Trophoblast cell (in vitro differentiated cells and primary cell): ENCODE results near the gene LCTL.

Experiments used
- DNase-seq, 2 donors: peaks; one replicate each; pipeline ENCODE4 v3.0.0-alpha.2; 2016
- H2AFZ ChIP-seq: 2 replicates; pipeline ENCODE4 v1.6.1; 2013; ENCODE audit warnings: low read length, moderate library complexity, mild to moderate bottlenecking; ENCODE audit not compliant: insufficient read depth, poor library complexity
- H2AK5ac ChIP-seq: 2 replicates; pipeline ENCODE4 v1.6.1; 2013; ENCODE audit warnings: mild to moderate bottlenecking, low read length
- H2BK120ac ChIP-seq: 2 replicates; pipeline ENCODE4 v1.6.1; 2013; ENCODE audit warnings: low read length, mild to moderate bottlenecking, moderate library complexity; ENCODE audit not compliant: insufficient read depth, poor library complexity
- H2BK12ac ChIP-seq: 2 replicates; pipeline ENCODE4 v1.6.1; 2013; ENCODE audit warnings: mild to moderate bottlenecking, low read length, moderate library complexity
- H2BK5ac ChIP-seq: 2 replicates; pipeline ENCODE4 v1.6.1; 2013; ENCODE audit warnings: low read length, low read depth, moderate library complexity, mild to moderate bottlenecking; ENCODE audit not compliant: poor library complexity
- H3K14ac ChIP-seq: 2 replicates; pipeline ENCODE4 v1.6.1; 2013; ENCODE audit warnings: mild to moderate bottlenecking, low read length
- H3K18ac ChIP-seq: 2 replicates; pipeline ENCODE4 v1.6.1; 2013; ENCODE audit warnings: mild to moderate bottlenecking, low read length
- H3K23ac ChIP-seq: 2 replicates; pipeline ENCODE4 v1.6.1; 2013; ENCODE audit warnings: low read length
- H3K27ac ChIP-seq: 2 replicates; pipeline ENCODE4 v1.5.1; 2013; ENCODE audit warnings: low read depth, mild to moderate bottlenecking, inconsistent platforms, low read length, moderate library complexity
- H3K27me3 ChIP-seq: 2 replicates; pipeline ENCODE4 v1.6.1; 2013; ENCODE audit warnings: inconsistent platforms, mild to moderate bottlenecking, low read length, moderate library complexity; ENCODE audit not compliant: insufficient read depth
- H3K36me3 ChIP-seq, 2 experiments: 1 replicate in 1 of 2; 2 replicates in 1 of 2; pipeline ENCODE4 v1.6.1; 2013; ENCODE audit warnings: low read length in 2 of 2, mild to moderate bottlenecking in 2 of 2, moderate library complexity in 1 of 2; ENCODE audit not compliant: insufficient read depth in 2 of 2, control insufficient read depth in 1 of 2
- H3K4ac ChIP-seq: 2 replicates; pipeline ENCODE4 v1.6.1; 2013; ENCODE audit warnings: low read depth, mild to moderate bottlenecking, low read length, moderate library complexity
- H3K4me1 ChIP-seq, 2 experiments: 1 replicate in 1 of 2; 2 replicates in 1 of 2; pipeline ENCODE4 v1.6.1; 2013; ENCODE audit warnings: low read length in 2 of 2, mild to moderate bottlenecking in 2 of 2, moderate library complexity in 1 of 2; ENCODE audit not compliant: insufficient read depth in 2 of 2, control insufficient read depth in 1 of 2
- H3K4me2 ChIP-seq: 2 replicates; pipeline ENCODE4 v1.6.1; 2013; ENCODE audit warnings: inconsistent platforms, mild to moderate bottlenecking, low read length, moderate library complexity
- H3K4me3 ChIP-seq: 2 replicates; pipeline ENCODE4 v1.5.1; 2013; ENCODE audit warnings: mild to moderate bottlenecking, low read depth, low read length, inconsistent platforms
- H3K79me1 ChIP-seq: one replicate; pipeline ENCODE4 v1.6.1; 2013; ENCODE audit warnings: low read length
- H3K79me2 ChIP-seq: 2 replicates; pipeline ENCODE4 v1.6.1; 2013; ENCODE audit warnings: low read length, mild to moderate bottlenecking; ENCODE audit not compliant: control insufficient read depth, insufficient read depth, poor library complexity
- H3K9ac ChIP-seq: 2 replicates; pipeline ENCODE4 v1.6.1; 2013; ENCODE audit warnings: mild to moderate bottlenecking, low read length
- H3K9me3 ChIP-seq: 2 replicates; pipeline ENCODE4 v1.6.1; 2013; ENCODE audit warnings: low read depth, mild to moderate bottlenecking, control low read depth, inconsistent platforms, low read length; ENCODE audit not compliant: insufficient read depth
- H4K12ac ChIP-seq: 2 replicates; pipeline ENCODE4 v1.6.1; 2013; ENCODE audit warnings: low read depth, mild to moderate bottlenecking, low read length, moderate library complexity
- H4K8ac ChIP-seq: 2 replicates; pipeline ENCODE4 v1.6.1; 2013; ENCODE audit warnings: low read depth, mild to moderate bottlenecking, low read length, moderate library complexity
- H4K91ac ChIP-seq: one replicate; pipeline ENCODE4 v1.6.1; 2013; ENCODE audit warnings: low read depth, mild to moderate bottlenecking, low read length, moderate library complexity
- WGBS: extraction: QIAGEN DNeasy Blood & Tissue Kit; methylation state at CpG from one replicate; pipeline ENCODE4 v1.1.7; 2013; ENCODE audit warnings: missing lambda C conversion rate; ENCODE audit not compliant: insufficient read length, insufficient coverage; ENCODE audit errors: extremely low coverage; 5-methylcytosine and 5-hydroxymethylcytosine counted together

Gene LCTL

DNA sequence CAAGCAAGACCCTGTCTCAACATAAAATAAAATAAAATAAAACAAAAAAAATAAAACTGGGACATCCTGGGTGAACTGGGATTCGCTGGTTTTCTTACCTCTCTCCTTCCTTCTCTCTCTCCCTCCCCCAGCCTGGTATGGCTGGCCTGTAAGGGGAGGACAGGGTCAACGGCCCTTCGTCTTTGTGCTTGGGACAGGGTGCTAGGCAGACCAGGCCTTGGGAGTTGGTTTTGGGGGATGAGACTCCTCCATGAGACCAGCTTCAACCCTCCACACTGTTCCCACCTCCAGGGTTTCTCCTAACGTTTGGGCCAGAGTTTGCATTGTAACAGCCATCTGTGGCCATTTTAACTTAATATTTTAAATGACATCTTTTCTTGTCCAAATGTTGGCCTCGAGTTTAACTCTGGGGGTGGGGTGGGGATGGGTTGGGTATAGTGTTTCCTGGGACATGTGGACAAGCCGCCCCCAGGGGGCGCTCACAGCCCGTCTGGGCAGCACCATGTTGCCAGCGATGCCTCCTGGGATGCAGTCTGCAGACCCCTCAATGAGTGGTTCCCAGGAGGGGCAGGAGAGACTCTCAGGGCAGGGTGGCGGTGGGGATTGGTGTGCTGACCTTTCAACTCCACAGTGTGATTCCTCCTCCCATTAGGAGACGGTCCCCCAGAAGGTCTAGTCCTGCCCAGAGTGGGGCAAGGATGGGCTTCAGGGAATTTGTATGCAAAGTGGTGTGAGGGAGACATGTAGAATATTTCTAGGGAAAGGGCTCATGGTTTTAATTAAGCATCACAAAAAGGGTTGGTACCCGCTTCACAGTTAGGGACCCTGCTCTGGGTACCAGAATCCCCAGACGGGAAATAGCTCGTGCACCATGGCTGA is 37.7 kb upstream of the LCTL start:
- Histone ChIP-seq H4K91ac (no peak overlapping the region), H3K36me3 (no peaks in the 10 kb centered on the region), H3K9ac (no peak overlapping the region), H3K18ac (no peak overlapping the region), H2AK5ac (peak overlapping the region; percentile 95), H2BK5ac (no peak overlapping the region), H4K8ac (no peak overlapping the region), H3K14ac (no peak overlapping the region), H4K12ac (no peak overlapping the region), H2BK12ac (peak overlapping the region; percentile 86), H3K4me2 (no peak overlapping the region), H3K27ac (no peak overlapping the region), H2BK120ac (peak overlapping the region; percentile 57), H3K23ac (no peak overlapping the region), H3K4ac (no peak overlapping the region), H3K79me1 (no peaks in the 10 kb centered on the region), H3K27me3 (no peaks in the 10 kb centered on the region), H3K79me2 (no peaks in the 10 kb centered on the region), H3K4me3 (no peak overlapping the region), H3K9me3 (no peaks in the 10 kb centered on the region), H2AFZ (no peak overlapping the region), H3K4me1 (no peaks in the 10 kb centered on the region)
- WGBS: no CpG with 5 or more reads among the region's 14 CpGs
- peak; percentile 52 to 75 for DNase-seq

DNA sequence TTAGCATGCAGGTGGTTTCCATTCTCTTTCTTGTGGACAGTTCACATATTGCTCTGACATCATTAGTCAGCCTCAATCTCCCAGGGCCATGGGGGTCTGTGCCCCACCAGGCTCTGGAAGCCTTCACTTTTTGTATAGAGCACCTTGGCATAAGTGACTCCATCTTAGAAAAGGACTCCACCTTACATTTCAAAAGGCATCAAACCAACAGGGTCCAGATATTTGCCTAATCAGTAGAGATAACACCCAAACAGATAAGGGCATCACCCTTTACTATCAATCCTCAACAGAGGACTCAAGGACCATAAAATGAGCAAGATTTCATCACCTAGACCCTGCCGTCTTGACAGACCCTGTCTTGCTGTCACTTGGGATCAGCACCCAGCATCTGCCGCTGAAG is 35.7 kb upstream of the LCTL start:
- Histone ChIP-seq H3K23ac (no peak overlapping the region), H3K9ac (no peak overlapping the region), H4K12ac (no peak overlapping the region), H3K18ac (no peak overlapping the region), H2AK5ac (no peak overlapping the region), H3K4me3 (no peak overlapping the region), H3K4ac (no peak overlapping the region), H4K91ac (no peak overlapping the region), H2BK120ac (no peak overlapping the region), H3K79me1 (no peaks in the 10 kb centered on the region), H2AFZ (no peak overlapping the region), H4K8ac (no peak overlapping the region), H3K27me3 (no peaks in the 10 kb centered on the region), H3K14ac (no peak overlapping the region), H3K9me3 (no peaks in the 10 kb centered on the region), H3K27ac (no peak overlapping the region), H2BK5ac (no peak overlapping the region), H2BK12ac (no peak overlapping the region), H3K79me2 (no peaks in the 10 kb centered on the region), H3K4me2 (no peak overlapping the region), H3K36me3 (no peaks in the 10 kb centered on the region), H3K4me1 (no peaks in the 10 kb centered on the region)
- WGBS: no CpG with 5 or more reads among the region's 2 CpGs
- no peak for DNase-seq

DNA sequence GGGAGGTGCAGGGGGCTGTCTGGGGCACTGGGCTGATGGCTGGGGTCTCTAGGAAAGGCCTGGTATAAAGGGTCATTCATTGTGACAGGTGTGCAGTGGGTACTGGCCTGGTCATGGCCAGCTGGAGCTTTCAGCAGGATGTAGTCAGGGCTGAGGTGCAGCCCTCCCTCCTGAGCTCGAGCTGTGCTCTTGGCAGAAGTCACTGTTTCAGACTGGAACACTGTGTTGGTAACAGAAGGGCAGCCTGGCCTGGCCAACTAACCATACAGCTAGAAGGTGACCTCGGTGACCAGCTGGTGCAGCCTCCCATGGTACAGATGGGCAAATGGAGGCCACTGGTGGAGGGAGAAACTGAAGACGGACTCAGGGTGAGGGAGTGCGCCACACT is 34.4 kb upstream of the LCTL start:
- H2BK12ac ChIP-seq: no peak overlapping the region
- H3K14ac ChIP-seq: no peak overlapping the region
- H3K23ac ChIP-seq: no peak overlapping the region
- no peak overlapping the region for H2AK5ac ChIP-seq
- H3K79me2 ChIP-seq: no peaks in the 10 kb centered on the region
- H3K27me3 ChIP-seq: no peaks in the 10 kb centered on the region
- no peak overlapping the region for H2AFZ ChIP-seq
- no peak overlapping the region for H3K9ac ChIP-seq
- no peak overlapping the region for H2BK5ac ChIP-seq
- no peaks in the 10 kb centered on the region for H3K79me1 ChIP-seq
- H2BK120ac ChIP-seq: no peak overlapping the region
- H3K27ac ChIP-seq: no peak overlapping the region
- H3K4me3 ChIP-seq: no peak overlapping the region
- no peak overlapping the region for H3K4ac ChIP-seq
- H3K4me2 ChIP-seq: no peak overlapping the region
- H3K18ac ChIP-seq: no peak overlapping the region
- no peaks in the 10 kb centered on the region for H3K9me3 ChIP-seq
- H4K91ac ChIP-seq: no peak overlapping the region
- WGBS: no CpG with 5 or more reads among the region's 4 CpGs
- H4K12ac ChIP-seq: no peak overlapping the region
- no peaks in the 10 kb centered on the region for H3K4me1 ChIP-seq
- DNase-seq: no peak
- no peaks in the 10 kb centered on the region for H3K36me3 ChIP-seq
- H4K8ac ChIP-seq: no peak overlapping the region

DNA sequence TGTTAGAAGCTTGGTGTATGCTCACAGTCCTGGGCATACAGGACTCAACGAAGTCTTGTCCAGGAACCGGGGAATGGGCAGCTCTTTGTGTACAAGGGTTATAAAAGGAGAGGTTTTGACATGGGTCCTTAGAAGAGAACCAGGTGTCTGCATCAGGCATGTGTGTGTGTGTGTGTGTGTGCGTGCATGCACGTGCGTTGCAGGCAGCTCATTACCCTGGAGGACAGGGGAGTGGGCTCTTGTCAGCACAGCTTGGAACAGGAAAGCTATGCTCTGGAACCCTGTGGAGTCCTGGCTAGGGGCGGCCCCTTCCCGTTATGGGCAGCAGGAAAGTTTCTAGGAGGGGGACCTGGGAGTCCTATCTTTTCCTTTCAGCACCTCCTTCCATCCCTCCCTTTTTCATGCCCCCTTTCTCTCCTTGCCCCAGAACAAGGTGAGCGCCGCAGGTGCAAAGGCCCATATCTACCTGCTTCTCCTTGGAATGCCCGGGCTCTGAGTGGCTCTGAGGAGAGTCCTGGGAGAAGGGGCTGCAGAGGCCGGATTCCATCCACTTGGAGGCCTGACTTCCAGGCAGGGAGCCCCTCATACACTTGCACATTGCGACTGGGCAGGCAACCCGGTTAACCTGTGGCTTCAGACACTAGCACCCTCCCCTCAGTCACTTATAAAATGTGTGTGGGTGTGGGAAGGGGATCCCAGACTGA is 33.9 kb upstream of the LCTL start:
- H3K18ac ChIP-seq: no peak overlapping the region
- H2AK5ac ChIP-seq: no peak overlapping the region
- H3K36me3 ChIP-seq: no peaks in the 10 kb centered on the region
- H2BK120ac ChIP-seq: no peak overlapping the region
- no peak overlapping the region for H3K23ac ChIP-seq
- no peaks in the 10 kb centered on the region for H3K27me3 ChIP-seq
- H3K4ac ChIP-seq: no peak overlapping the region
- H4K12ac ChIP-seq: no peak overlapping the region
- WGBS: no CpG with 5 or more reads among the region's 13 CpGs
- H2AFZ ChIP-seq: no peak overlapping the region
- no peak overlapping the region for H2BK5ac ChIP-seq
- no peak overlapping the region for H4K91ac ChIP-seq
- H2BK12ac ChIP-seq: no peak overlapping the region
- no peaks in the 10 kb centered on the region for H3K9me3 ChIP-seq
- no peaks in the 10 kb centered on the region for H3K4me1 ChIP-seq
- H4K8ac ChIP-seq: no peak overlapping the region
- no peak overlapping the region for H3K9ac ChIP-seq
- no peaks in the 10 kb centered on the region for H3K79me2 ChIP-seq
- no peak overlapping the region for H3K14ac ChIP-seq
- no peak overlapping the region for H3K27ac ChIP-seq
- H3K4me2 ChIP-seq: no peak overlapping the region
- no peak for DNase-seq
- H3K79me1 ChIP-seq: no peaks in the 10 kb centered on the region
- H3K4me3 ChIP-seq: no peak overlapping the region
